ENCODE measurements around the gene PPP3R2.

The PPP3R2 gene

GRCh38 chr9:101594796-101595195, at the start of gene PPP3R2:
Gene PPP3R2, minus strand, starts transcription at chr9:101594969. Its CDS starts 48 bp downstream, at chr9:101594921.
- Histone ChIP-seq H3K27ac (no peak within 1 kb of the TSS), H3K27me3 (no peaks in the 10 kb centered on the region), H3K9me3 (replicated peaks in 1 of 11) (no peaks in the 10 kb centered on the region), H3K4me1 (no peaks in the 10 kb centered on the region), H3K4me2 (no peak within 1 kb of the TSS), H3K9ac (no peak within 1 kb of the TSS), H3K4me3 (no peak within 1 kb of the TSS), H4K20me1 (no peaks in the 10 kb centered on the region), H3K36me3 (no peaks in the 10 kb centered on the region)
- TF ChIP-seq Cebpa-rat (IDR thresholded peaks at IDR 0.05) = no peak

DNA sequence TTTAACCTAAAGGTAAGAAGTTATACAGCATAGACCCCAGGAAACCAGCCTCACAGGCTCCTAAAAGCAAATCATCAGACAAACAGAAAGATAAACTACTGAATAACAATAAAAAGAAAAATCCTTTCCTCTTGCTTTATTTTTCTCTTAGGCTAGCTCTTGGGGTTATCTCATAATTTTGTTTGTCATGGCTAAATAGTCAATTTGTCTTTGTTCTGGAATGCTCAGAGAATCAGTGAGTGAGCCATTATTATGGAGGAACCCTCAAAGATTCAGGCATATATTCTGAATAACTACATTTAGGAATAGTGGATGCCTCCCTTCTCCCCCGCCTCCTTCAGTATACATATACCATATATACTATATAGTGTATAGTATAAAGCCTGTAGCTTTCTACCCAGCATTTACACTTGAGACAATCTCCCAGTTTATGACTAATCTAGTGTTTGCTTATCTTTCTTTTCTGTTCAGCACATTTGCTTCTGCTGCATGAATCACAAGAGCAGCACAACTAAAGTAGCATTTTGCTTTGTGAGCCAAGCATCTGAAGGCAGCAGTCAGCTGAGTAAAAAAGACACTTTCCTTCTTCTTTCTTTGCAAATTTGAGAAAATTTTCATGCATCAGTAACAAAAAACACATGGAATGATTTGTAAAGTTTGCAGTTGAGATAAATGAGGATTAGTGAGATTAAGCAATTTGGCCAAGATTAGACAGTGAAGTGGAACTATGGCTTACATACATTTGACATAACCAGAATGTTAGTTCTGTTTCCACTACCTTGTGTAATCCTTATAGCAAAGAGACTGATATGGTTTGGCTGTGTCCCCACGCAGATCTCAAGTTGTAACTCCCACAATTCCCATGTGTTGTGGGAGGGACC, 45.3 kb upstream of the PPP3R2 start:
- H3K36me3 ChIP-seq = no peaks in the 10 kb centered on the region
- no peak for TF ChIP-seq Cebpa-rat (IDR thresholded peaks at IDR 0.05)
- no peak overlapping the region for H3K4me3 ChIP-seq
- no peak overlapping the region for H3K27ac ChIP-seq
- peaks cover 0 to 37% (median 18%) of the 10 kb centered on the region in 10 experiments; a peak in 18 of 20 replicates for H3K4me1 ChIP-seq
- H3K4me2 ChIP-seq = no peak overlapping the region
- no peaks in the 10 kb centered on the region for H4K20me1 ChIP-seq
- peaks cover 11 to 16% (median 12%) of the 10 kb centered on the region in 11 experiments for H3K9me3 ChIP-seq (replicated peaks in 1 of 11)
- H3K9ac ChIP-seq = no peak overlapping the region
- H3K27me3 ChIP-seq = no peaks in the 10 kb centered on the region

- no peak overlapping the region for H3K4me3 ChIP-seq
- H3K4me2 ChIP-seq = no peak overlapping the region
- no peaks in the 10 kb centered on the region for H3K27me3 ChIP-seq
- H3K36me3 ChIP-seq = no peaks in the 10 kb centered on the region
- no peak for TF ChIP-seq Cebpa-rat (IDR thresholded peaks at IDR 0.05)
- peaks cover 0 to 37% (median 18%) of the 10 kb centered on the region in 10 experiments; a peak in 18 of 20 replicates for H3K4me1 ChIP-seq
- no peak overlapping the region for H3K9ac ChIP-seq
- H3K27ac ChIP-seq = no peak overlapping the region
- peaks cover 11 to 16% (median 12%) of the 10 kb centered on the region in 11 experiments for H3K9me3 ChIP-seq (replicated peaks in 1 of 11)
- no peaks in the 10 kb centered on the region for H4K20me1 ChIP-seq
These were observed 44.5 kb upstream of the PPP3R2 start for GRCh38 chr9:101639311-101639710.

GRCh38 chr9:101636247-101636646, 41.5 kb upstream of the PPP3R2 start:
- peaks cover 0 to 5% (median 0%) of the 10 kb centered on the region in 11 experiments; a peak in 1 of 22 replicates for H3K9me3 ChIP-seq (replicated peaks in 1 of 11)
- peak in 6 of 11 experiments; percentile 22 to 90 (median 70); a peak in 8 of 22 replicates for TF ChIP-seq Cebpa-rat (IDR thresholded peaks at IDR 0.05)
- no peaks in the 10 kb centered on the region for H3K27me3 ChIP-seq
- H3K9ac ChIP-seq = no peak overlapping the region; a peak in 1 of 22 replicates
- H3K4me1 ChIP-seq = peaks cover 0 to 31% (median 18%) of the 10 kb centered on the region in 10 experiments; a peak in 18 of 20 replicates
- no peaks in the 10 kb centered on the region for H4K20me1 ChIP-seq
- H3K4me2 ChIP-seq = peak overlapping the region; percentile 7 to 64 (median 36); a peak in 17 of 22 replicates
- H3K27ac ChIP-seq = peak overlapping the region in 7 of 11 experiments; percentile 24 to 66 (median 57); a peak in 15 of 22 replicates
- H3K36me3 ChIP-seq = no peaks in the 10 kb centered on the region
- H3K4me3 ChIP-seq = no peak overlapping the region

DNA sequence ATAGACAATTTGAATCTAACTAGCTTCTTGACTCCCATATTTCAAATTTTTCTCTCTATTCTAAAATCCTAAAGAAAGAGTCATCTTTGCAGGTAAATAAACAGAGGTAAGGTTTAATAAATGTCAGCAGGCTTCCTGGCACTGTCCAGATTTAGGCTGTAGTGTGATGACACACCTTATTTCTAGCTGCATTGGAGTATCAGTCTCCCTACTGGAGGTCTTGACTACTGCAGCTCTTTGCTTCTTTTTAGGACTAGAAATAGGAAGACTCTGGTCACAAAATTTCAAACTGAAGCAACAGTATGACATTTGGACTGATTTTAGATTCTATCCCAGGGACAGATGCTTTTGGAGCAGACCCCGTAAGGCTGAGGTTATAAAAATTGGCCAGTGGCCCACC, 40.7 kb upstream of the PPP3R2 start:
- peak overlapping the region in 7 of 11 experiments; percentile 3 to 65 (median 57); a peak in 9 of 22 replicates for H3K27ac ChIP-seq
- H4K20me1 ChIP-seq = no peaks in the 10 kb centered on the region
- H3K36me3 ChIP-seq = no peaks in the 10 kb centered on the region
- peak overlapping the region in 5 of 11 experiments; percentile 21 to 61 (median 38); a peak in 8 of 22 replicates for H3K4me2 ChIP-seq
- peaks cover 0 to 1% (median 0%) of the 10 kb centered on the region in 11 experiments; a peak in 1 of 22 replicates for H3K9me3 ChIP-seq (replicated peaks in 1 of 11)
- H3K9ac ChIP-seq = no peak overlapping the region
- TF ChIP-seq Cebpa-rat (IDR thresholded peaks at IDR 0.05) = no peak
- H3K4me1 ChIP-seq = peaks cover 0 to 29% (median 18%) of the 10 kb centered on the region in 10 experiments; a peak in 18 of 20 replicates
- no peak overlapping the region for H3K4me3 ChIP-seq
- no peaks in the 10 kb centered on the region for H3K27me3 ChIP-seq

DNA sequence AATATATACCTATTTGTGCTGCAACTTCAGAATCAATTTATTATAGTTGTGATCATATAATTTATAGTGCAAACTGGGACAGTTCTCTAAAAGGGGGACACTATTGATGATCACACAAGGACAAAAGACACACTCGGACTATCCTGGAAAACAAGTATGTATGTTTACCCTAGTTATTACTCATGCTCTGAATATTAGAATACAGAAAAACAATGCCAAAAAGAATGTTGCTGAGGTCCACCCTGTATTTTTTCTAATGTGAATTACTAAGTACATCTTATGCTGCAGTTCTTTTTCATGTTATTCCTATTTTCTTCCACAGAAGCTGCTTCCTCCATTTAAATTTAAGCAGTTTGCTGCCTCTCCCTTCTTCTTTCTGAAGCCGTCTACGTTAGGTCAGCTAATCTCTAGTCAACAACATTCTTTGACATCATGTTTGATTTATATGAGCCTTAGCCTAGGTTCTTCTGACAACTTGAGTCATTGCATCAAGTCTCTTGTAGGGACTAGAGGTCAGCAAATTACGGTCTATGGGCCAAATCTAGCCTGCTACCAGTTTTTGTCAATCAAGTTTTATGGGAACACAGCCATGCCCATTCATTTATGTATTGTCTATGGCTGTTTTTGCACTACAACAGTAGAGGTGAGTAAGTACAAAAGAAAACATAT, 40.1 kb upstream of the PPP3R2 start:
- H3K9me3 ChIP-seq (replicated peaks in 1 of 11) = no peaks in the 10 kb centered on the region; a peak in 1 of 22 replicates
- H3K36me3 ChIP-seq = no peaks in the 10 kb centered on the region
- H4K20me1 ChIP-seq = no peaks in the 10 kb centered on the region
- no peak for TF ChIP-seq Cebpa-rat (IDR thresholded peaks at IDR 0.05)
- no peak overlapping the region for H3K9ac ChIP-seq
- H3K27ac ChIP-seq = peak overlapping the region in 1 of 11 experiments; percentile 60; a peak in 2 of 22 replicates
- no peak overlapping the region for H3K4me2 ChIP-seq
- no peaks in the 10 kb centered on the region for H3K27me3 ChIP-seq
- H3K4me1 ChIP-seq = peaks cover 0 to 25% (median 18%) of the 10 kb centered on the region in 10 experiments; a peak in 18 of 20 replicates
- H3K4me3 ChIP-seq = no peak overlapping the region

- Histone ChIP-seq H3K9ac (no peak overlapping the region), H3K9me3 (replicated peaks in 1 of 11) (no peaks in the 10 kb centered on the region; a peak in 1 of 22 replicates), H3K4me3 (no peak overlapping the region), H3K4me1 (peaks cover 0 to 32% (median 18%) of the 10 kb centered on the region in 10 experiments; a peak in 18 of 20 replicates), H3K4me2 (no peak overlapping the region), H3K27me3 (no peaks in the 10 kb centered on the region), H4K20me1 (no peaks in the 10 kb centered on the region), H3K36me3 (no peaks in the 10 kb centered on the region), H3K27ac (no peak overlapping the region)
- no peak for TF ChIP-seq Cebpa-rat (IDR thresholded peaks at IDR 0.05)
These were observed 37.8 kb upstream of the PPP3R2 start for GRCh38 chr9:101632611-101633010.

- H3K27ac ChIP-seq = no peak overlapping the region
- TF ChIP-seq Cebpa-rat (IDR thresholded peaks at IDR 0.05) = no peak
- no peaks in the 10 kb centered on the region for H4K20me1 ChIP-seq
- H3K4me2 ChIP-seq = no peak overlapping the region
- H3K27me3 ChIP-seq = no peaks in the 10 kb centered on the region
- no peak overlapping the region for H3K9ac ChIP-seq
- H3K4me3 ChIP-seq = no peak overlapping the region
- H3K9me3 ChIP-seq (replicated peaks in 1 of 11) = no peaks in the 10 kb centered on the region; a peak in 1 of 22 replicates
- no peaks in the 10 kb centered on the region for H3K36me3 ChIP-seq
- peaks cover 0 to 36% (median 15%) of the 10 kb centered on the region in 10 experiments; a peak in 18 of 20 replicates for H3K4me1 ChIP-seq
These were observed 37.1 kb upstream of the PPP3R2 start for GRCh38 chr9:101631892-101632291.

GRCh38 chr9:101629636-101630035, 34.9 kb upstream of the PPP3R2 start:
- Histone ChIP-seq H3K9me3 (replicated peaks in 1 of 11) (no peaks in the 10 kb centered on the region), H3K27ac (no peak overlapping the region), H3K27me3 (no peaks in the 10 kb centered on the region), H4K20me1 (no peaks in the 10 kb centered on the region), H3K36me3 (no peaks in the 10 kb centered on the region), H3K9ac (no peak overlapping the region), H3K4me2 (no peak overlapping the region), H3K4me1 (peaks cover 5 to 35% (median 18%) of the 10 kb centered on the region in 10 experiments; a peak in 19 of 20 replicates), H3K4me3 (no peak overlapping the region)
- TF ChIP-seq Cebpa-rat (IDR thresholded peaks at IDR 0.05) = no peak
